ENCODE data around the gene RAB8B.

- TF ChIP-seq CTCF (IDR thresholded peaks at IDR 0.05): no peak
- no peak for TF ChIP-seq ZFX (IDR thresholded peaks at IDR 0.05; ENCODE audit: borderline replicate concordance)
Measured at GRCh38 chr15:63238171-63238570, 48.8 kb downstream of the RAB8B start.

Measured in 22Rv1 (cell line).